NOMO-1 treated with dmso at 0.1 percent for 144 hours (cell line): Measurements from ENCODE around the gene PTPRT.

Experiments
- DNase-seq: peaks from one replicate; lab custom pipeline; 2025; ENCODE audit not compliant: unreplicated experiment; lab: John Stamatoyannopoulos, UW

The PTPRT gene

GRCh38 chr20:42576167-42576566, 613.5 kb downstream of the PTPRT start:
- no peak for DNase-seq

- DNase-seq: no peak
Observed at GRCh38 chr20:42572320-42573016, 617.2 kb downstream of the PTPRT start.

DNA sequence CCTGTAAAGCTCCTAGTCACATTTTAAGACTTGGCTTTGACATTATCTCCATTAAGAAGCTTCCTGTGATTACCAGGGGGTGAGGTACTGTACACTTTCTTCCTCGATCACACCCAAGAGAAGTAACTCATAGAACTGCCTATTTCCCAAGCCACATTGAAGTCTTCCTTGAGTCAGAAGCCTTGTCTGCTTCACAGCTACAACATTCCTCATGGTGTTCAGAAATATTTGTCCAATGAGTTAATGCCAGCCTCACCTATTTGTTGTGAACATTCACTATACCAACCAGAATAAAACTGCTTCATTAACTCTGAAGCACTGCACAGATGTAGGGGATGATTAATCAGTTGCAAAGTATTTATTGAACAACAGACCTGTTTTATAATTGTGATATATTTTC, 622.3 kb downstream of the PTPRT start:
- DNase-seq: no peak

- DNase-seq: no peak
Observed at GRCh38 chr20:42565235-42565995, 624.3 kb downstream of the PTPRT start.

- DNase-seq: no peak
Observed at GRCh38 chr20:42559665-42560064, 630.0 kb downstream of the PTPRT start.

DNA sequence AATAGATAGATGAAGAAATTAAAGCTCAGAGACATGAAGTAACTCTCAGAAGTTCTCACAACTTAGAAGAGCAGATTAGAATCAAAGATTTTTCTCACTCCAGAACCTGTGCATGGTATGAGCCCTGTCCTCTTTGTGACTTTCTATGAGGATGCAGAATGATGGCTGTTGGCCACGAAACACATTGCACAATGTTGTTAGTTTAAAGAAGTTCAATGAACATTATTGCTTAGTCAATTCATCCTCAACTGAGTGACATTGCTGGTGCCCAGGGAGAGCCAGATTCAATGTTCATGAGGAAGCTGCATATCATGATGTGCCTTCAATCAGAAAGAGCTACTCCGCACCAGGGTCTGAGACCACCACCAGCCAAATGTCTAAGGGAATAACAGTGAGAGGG, 633.1 kb downstream of the PTPRT start:
- no peak for DNase-seq

DNA sequence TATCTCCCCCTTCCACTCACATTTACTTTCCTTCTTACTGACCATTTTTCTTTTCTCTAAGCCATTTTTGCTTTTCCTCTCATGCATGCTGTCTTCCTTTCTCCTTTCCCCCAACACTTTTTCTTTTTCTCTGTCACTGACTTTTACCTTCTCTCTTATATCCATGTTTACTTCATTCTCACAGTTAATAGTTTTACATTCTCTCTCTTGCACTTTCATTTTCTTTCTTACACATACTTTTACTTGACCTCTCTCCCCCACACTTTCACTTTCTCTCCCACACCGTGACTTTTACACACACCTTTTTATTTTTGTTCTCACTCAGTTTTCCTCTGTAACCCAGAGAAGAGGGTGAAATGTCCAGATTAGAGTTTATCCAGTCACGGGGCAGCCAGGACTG, 636.3 kb downstream of the PTPRT start:
- DNase-seq: no peak

DNA sequence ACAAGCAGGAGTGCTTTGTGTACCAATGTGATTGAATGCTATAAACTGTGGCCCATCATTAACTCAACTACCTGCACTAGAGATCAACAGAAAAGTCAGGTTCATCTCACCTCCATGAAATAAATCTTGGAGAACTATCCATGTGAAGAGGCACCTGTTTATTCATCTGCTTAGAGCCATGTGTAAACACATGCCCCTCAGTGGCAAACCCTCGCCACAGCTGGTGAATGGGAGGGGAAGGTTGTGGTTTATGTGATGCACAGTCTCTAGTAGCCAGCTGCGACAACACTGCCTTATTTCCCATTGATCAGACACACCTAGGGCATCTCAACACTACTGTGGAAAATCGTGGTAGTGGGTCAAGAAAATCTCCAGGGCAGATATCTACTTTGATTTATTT, 640.2 kb downstream of the PTPRT start:
- DNase-seq: no peak

DNA sequence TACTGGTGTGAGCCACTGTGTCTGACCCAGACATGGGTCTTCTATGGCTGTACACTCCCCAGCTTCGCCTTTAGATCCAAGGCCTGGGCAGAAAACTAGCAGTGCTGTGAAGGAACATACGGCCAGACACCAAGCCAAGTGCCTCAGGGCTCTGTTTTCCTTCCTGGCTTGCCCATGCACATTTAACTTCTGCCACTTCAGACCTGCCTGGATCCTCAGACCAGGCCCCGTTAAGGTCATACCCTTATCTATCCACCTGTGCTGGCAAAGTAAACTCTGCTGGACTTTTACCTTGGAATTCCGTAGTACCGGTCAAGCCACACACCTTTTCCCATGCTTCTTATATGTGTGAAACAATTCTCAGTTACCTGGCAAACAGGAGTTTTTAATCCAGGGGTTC, 644.8 kb downstream of the PTPRT start:
- no peak for DNase-seq

DNA sequence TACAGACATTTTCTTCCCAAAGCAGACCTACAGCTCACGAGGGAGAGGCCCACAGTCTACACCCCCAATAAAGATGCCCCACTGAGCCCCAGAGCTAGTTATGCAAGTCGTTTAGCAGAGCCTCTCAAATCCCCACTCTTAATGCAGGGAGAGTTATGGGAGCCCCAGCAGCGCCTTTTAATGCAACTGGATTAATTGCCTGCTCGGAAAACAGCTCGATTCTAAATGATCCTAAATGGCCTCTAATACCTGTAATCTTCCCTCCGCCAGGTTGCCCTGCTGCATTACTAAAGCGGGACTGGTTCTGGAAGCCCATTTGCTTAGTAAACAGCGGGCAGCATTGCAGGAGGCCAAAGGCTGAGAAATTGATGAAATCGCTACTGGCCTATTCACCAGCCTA, 656.9 kb downstream of the PTPRT start:
- DNase-seq: no peak

DNA sequence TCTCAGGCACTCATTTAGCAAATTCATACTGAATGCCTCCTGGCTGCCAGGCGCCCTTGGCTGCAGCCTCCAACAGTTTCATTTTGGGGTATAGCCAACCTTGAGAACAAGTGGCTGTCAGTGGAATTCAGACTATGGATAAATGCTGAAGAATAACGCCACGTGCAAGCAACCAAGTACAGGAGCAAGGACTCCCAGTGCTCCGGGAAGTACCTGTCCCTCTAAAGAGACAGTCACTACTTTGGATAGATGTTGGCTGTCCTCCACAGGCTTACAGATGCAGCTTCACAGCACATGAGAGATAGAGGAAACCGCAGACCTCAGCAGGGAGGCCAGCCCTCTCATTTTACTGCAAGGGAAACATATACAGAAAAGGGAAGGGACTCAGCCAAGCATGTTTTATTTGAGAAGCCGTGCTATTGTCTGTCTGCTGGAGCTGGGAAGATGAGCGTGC, 658.2 kb downstream of the PTPRT start:
- no peak for DNase-seq

DNA sequence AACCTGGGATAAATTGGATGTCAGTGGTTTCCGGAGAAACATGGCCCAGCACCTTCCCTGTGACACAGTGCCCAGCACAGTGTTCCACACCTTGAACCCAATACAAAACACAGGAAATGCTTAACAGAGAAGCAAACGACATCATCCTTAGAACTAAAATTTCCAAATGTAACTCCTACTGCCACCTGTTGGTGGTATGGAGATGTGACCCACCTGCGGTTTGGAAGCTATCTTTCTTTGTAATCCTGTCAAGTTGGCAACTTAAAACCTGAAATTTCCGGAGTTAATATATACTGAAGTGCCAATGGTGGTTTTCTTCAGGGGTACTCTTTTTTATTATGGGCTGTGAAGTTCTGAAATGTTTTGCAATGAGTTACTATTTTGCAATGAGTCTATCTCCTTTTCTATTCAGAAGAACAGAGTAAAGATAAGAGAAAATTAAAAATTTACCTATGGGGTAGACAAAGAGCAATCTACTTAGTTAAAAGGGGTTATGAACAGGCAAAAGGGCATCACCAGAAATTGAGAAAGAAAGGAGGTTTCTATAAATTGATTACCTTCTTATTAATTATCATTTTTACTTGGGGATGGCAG, 658.8 kb downstream of the PTPRT start:
- DNase-seq: peak; percentile 2

DNA sequence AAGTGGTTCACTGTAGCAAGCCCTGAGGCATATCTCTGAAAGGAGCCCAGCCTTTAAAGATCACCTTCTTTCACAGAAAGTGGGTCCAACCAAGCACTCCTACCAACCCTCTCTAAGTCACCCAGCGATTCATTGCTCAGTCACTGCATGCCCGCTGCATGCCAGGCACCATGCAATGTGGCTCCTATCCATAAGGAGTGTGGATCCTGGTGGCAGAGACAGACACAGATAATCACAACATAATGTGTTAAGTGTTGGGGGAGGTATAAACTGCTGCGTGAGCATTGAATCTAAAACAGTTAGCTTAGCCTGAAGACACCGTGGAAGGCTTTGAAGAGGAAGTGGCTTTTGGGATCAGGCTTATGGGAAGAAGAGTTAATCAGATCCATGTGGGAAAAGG, 659.5 kb downstream of the PTPRT start:
- no peak for DNase-seq

DNA sequence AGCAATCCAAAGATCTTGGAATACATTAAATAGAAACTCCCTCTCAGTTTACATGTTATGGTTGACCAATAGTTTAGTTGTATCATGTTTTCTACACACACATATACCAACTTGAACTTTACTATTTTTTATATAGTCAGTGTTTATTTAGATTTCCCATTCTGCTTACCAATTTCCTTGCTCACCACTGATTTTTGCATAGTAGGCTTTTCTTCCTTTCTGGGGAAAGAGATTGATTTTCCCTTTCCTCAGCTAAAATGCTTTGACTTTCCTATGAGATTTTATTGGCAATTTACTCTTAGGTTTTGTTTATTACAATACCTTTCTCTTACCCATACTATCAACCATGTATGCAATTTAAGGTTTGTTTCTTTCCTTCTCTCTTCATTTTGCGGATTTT, 665.6 kb downstream of the PTPRT start:
- DNase-seq: no peak

GRCh38 chr20:42516692-42517091, 673.0 kb downstream of the PTPRT start:
- no peak for DNase-seq

- DNase-seq: no peak
Observed at GRCh38 chr20:42510686-42511085, 679.0 kb downstream of the PTPRT start.

- DNase-seq: no peak
Observed at GRCh38 chr20:42507874-42508273, 681.8 kb downstream of the PTPRT start.

GRCh38 chr20:42506397-42506796, 683.3 kb downstream of the PTPRT start:
- DNase-seq: no peak

DNA sequence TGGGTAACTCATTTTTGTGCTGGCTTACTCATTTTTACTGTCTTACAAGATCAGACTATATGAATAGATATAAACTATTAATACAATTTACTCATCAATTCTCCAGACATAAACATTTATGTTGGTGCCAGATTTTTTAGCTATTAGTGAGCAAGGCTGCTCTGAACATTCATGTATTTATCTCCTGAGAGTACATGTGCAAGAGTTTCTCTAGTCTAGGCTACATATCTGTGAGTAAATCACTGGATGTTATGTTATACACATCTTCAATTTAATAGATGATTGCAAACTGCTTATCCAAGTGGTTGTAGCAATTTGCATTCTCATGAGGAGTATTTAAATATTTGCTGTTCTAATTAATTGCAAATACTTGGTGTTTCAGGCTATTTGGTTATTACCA, 687.1 kb downstream of the PTPRT start:
- no peak for DNase-seq

DNA sequence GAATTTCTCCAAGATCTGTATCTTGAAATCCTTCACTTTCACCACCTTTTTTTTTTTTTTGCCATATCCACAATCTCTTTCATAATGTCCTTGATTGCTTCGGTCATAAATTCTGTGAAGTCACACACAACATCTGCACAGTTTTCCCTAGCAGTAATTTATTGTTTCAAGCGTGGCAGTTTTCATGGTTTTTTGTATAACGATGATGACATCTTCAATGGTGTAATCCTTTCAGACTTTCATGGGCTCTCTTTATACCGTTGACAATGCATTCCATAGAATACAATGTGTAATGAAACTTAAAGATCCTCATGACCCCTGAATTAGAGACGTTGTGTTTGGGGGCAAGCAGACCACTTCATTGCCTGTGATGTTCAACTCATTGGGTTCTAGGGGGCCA, 693.1 kb downstream of the PTPRT start:
- no peak for DNase-seq

DNA sequence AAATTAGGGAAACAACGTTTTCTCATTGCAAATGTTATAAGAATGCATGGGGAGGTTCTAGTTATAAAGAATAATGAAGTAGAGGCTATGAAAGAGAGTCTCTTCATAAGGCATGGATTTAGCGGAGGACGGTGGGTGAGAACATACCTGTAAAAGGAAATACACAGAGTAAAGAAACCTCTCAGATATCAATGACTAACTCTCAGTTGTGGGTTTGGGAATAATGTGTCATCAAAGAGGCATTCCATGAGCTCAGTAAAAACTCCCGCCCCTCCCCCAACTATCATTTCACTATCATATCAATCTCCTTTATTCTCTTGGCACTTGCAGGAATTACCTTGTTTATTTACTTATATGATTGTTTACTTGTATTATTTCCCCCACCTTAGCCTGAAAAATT, 695.4 kb downstream of the PTPRT start:
- no peak for DNase-seq

- DNase-seq: no peak
Observed at GRCh38 chr20:42493001-42493400, 696.7 kb downstream of the PTPRT start.
